ENCODE measurements around the gene KCNH4.

DNA sequence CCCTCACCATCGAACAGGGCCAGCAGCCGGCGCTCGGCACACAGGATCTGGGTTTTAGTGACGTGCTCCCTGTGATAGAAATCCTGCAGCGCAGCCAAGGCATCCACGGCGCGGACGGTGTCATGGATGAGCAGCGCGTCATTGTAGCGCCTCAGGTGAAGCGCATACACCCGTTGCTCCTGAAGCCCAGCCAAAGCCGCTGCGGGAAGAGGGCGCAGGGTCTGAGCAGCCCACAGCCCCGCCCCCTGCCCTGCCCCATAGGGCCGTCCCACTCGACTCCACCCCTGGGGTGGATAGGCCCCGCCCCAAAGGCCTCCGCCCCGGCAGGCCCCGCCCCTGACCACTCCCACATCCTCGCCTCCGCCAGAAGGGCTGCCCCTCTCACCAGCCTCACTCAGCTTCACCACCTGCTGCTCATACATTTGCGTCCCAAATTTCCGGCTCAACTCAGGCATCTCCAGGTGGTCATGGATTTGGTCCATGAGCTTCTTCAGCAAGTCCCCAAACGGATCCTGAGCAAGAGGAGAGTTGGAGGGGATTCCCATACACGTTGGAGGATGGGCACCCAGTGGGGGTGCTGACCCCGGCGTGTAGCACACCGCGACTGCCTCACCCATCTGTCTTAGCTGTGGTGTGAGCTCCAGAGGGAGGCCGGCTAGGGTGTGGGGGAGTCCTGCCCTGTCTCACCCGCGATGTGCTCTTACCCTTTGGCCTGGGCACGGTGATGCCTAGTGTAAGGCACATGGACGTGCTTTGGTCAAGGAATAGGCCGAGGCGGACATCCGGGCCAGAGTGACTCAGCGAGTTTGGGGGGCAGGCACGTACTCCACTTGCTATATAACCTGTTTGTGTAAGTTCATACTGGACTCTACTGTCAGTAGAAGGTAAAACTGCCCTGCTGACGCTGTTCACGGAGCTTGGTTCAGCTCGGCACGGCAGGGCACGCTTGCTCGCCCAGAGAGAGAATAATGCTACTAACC is 73.1 kb downstream of the KCNH4 start:
- TF ChIP-seq, protein P1, sequence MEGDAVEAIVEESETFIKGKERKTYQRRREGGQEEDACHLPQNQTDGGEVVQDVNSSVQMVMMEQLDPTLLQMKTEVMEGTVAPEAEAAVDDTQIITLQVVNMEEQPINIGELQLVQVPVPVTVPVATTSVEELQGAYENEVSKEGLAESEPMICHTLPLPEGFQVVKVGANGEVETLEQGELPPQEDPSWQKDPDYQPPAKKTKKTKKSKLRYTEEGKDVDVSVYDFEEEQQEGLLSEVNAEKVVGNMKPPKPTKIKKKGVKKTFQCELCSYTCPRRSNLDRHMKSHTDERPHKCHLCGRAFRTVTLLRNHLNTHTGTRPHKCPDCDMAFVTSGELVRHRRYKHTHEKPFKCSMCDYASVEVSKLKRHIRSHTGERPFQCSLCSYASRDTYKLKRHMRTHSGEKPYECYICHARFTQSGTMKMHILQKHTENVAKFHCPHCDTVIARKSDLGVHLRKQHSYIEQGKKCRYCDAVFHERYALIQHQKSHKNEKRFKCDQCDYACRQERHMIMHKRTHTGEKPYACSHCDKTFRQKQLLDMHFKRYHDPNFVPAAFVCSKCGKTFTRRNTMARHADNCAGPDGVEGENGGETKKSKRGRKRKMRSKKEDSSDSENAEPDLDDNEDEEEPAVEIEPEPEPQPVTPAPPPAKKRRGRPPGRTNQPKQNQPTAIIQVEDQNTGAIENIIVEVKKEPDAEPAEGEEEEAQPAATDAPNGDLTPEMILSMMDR (IDR thresholded peaks at IDR 0.05) = no peak
- no peak for TF ChIP-seq POLR2A (IDR thresholded peaks at IDR 0.05)
